Renal pelvis (tissue), 12 donors: Measurements from ENCODE around the gene ABCD1. TPM values are rescaled to one million over a fixed set of nuclear protein-coding genes. Genes with fewer than 3 reads are reported as not detected.
"Not testable (repeated sequence)": the region's sequence is repeated elsewhere in the genome, so short reads cannot be mapped to it uniquely, and the experiment has no call there.

ENCODE experiments used
- DNase-seq: peaks from one replicate; pipeline ENCODE4 v3.0.0-alpha.2; 2013
- long read RNA-seq, 16 experiments: transcript quantifications; one replicate each; lab custom pipeline, GENCODE V29; 2026
- polyA plus RNA-seq, 3 donors: library from polyadenylated mRNA; unstranded; fragments of 120-200 nt; gene quantifications; one replicate each; pipeline ENCODE4 v1.2.1, GENCODE V29; 2013; ENCODE audit not compliant: insufficient read length in 3 of 3

The ABCD1 gene
- polyA plus RNA-seq = 10 to 100 TPM in 1 of 3 donors, 1 to 10 TPM in 2; 8.5 to 11.0 (median 9.7) TPM
- long read RNA-seq, donor 1 = 0 reads
- long read RNA-seq, donor 2, partial matches to known transcripts = 0 of 2 reads
- long read RNA-seq, donor 2, other reads (novel, unspliced or antisense) = 0 of 2 reads
- long read RNA-seq, donor 3 = 0 reads
- long read RNA-seq, donor 4, partial matches to known transcripts = 0 of 2 reads
- long read RNA-seq, donor 4, other reads (novel, unspliced or antisense) = 0 of 2 reads
- long read RNA-seq, donor 5 = 0 reads
- long read RNA-seq, donor 6, partial matches to known transcripts = 0 of 2 reads
- long read RNA-seq, donor 6, other reads (novel, unspliced or antisense) = 0 of 2 reads
- long read RNA-seq, donor 7, partial matches to known transcripts = 5 of 9 reads
- long read RNA-seq, donor 7, other reads (novel, unspliced or antisense) = 0 of 9 reads
- long read RNA-seq, donor 8 = 0 reads
- long read RNA-seq, donor 9, partial matches to known transcripts = 0 of 3 reads
- long read RNA-seq, donor 9, other reads (novel, unspliced or antisense) = 0 of 3 reads
- long read RNA-seq, donor 10 = 0 reads
- long read RNA-seq, donor 11, partial matches to known transcripts = 0 of 1 reads
- long read RNA-seq, donor 11, other reads (novel, unspliced or antisense) = 0 of 1 reads
- long read RNA-seq, donor 12, partial matches to known transcripts = 7 of 7 reads
- long read RNA-seq, donor 12, other reads (novel, unspliced or antisense) = 0 of 7 reads
- long read RNA-seq, donor 13, partial matches to known transcripts = 0 of 1 reads
- long read RNA-seq, donor 13, other reads (novel, unspliced or antisense) = 0 of 1 reads
- long read RNA-seq, donor 14, partial matches to known transcripts = 0 of 3 reads
- long read RNA-seq, donor 14, other reads (novel, unspliced or antisense) = 0 of 3 reads
- long read RNA-seq, donor 15, partial matches to known transcripts = 0 of 3 reads
- long read RNA-seq, donor 15, other reads (novel, unspliced or antisense) = 0 of 3 reads
- long read RNA-seq, donor 16, partial matches to known transcripts = 0 of 1 reads
- long read RNA-seq, donor 16, other reads (novel, unspliced or antisense) = 0 of 1 reads

- peak; percentile 83 for DNase-seq
Observed at GRCh38 chrX:153724252-153725038, at the start of gene ABCD1, which contains the start of gene BCAP31. Gene ABCD1, plus strand, starts transcription at chrX:153724856. Its CDS starts 411 bp downstream, at chrX:153725267. Gene BCAP31, minus strand, starts transcription at chrX:153724387. Its CDS starts 1,143 bp downstream, at chrX:153723244.

GRCh38 chrX:153681175-153681574, 43.5 kb upstream of the ABCD1 start:
- DNase-seq = no peak

- DNase-seq = not testable (repeated sequence)
Observed at GRCh38 chrX:153683486-153683885, 41.2 kb upstream of the ABCD1 start.

GRCh38 chrX:153684467-153685155, 40.0 kb upstream of the ABCD1 start:
- no peak for DNase-seq

GRCh38 chrX:153685156-153685536, 39.5 kb upstream of the ABCD1 start:
- no peak for DNase-seq

GRCh38 chrX:153685751-153686696, 38.6 kb upstream of the ABCD1 start:
- no peak for DNase-seq

GRCh38 chrX:153686711-153687110, 37.9 kb upstream of the ABCD1 start:
- no peak for DNase-seq

GRCh38 chrX:153687121-153688039, 37.3 kb upstream of the ABCD1 start, which contains the start of gene SLC6A8:
Gene SLC6A8, plus strand, starts transcription at chrX:153687926. Its CDS starts 649 bp downstream, at chrX:153688575.
- peak; percentile 60 for DNase-seq

- no peak for DNase-seq
Observed at GRCh38 chrX:153688071-153688470, 36.6 kb upstream of the ABCD1 start.

GRCh38 chrX:153688506-153688905, 36.1 kb upstream of the ABCD1 start:
- DNase-seq = no peak

GRCh38 chrX:153688911-153689590, 35.6 kb upstream of the ABCD1 start:
- DNase-seq = no peak

GRCh38 chrX:153689654-153690465, 34.8 kb upstream of the ABCD1 start:
- DNase-seq = no peak

- DNase-seq = no peak
Observed at GRCh38 chrX:153690466-153690865, 34.2 kb upstream of the ABCD1 start.

GRCh38 chrX:153691032-153691827, 33.4 kb upstream of the ABCD1 start:
- not testable (repeated sequence) for DNase-seq

GRCh38 chrX:153692003-153692402, 32.7 kb upstream of the ABCD1 start:
- no peak for DNase-seq

- no peak for DNase-seq
Observed at GRCh38 chrX:153692611-153693156, 32.0 kb upstream of the ABCD1 start.
